Measurements from ENCODE around the gene TFAP2C.

DNA sequence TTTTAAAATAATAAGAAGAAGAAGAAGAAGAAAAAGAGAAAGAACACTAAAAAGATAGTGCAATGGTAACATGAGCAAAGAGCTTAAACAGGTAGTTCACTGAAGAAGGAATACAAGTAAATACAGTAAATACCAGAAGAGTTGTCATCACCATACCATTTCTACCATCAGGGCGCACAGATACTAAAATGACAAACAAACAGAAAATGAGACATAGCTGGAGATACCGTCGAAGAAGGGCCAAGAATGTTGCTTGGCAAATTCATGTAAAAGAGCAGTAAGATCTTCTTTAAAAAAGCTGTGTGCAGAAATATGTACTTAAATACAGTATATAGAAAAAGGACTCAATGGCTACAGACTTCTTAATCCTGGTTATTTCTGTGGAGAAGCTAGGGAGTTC is 20.7 kb upstream of the TFAP2C start:
- TF ChIP-seq, protein P1, sequence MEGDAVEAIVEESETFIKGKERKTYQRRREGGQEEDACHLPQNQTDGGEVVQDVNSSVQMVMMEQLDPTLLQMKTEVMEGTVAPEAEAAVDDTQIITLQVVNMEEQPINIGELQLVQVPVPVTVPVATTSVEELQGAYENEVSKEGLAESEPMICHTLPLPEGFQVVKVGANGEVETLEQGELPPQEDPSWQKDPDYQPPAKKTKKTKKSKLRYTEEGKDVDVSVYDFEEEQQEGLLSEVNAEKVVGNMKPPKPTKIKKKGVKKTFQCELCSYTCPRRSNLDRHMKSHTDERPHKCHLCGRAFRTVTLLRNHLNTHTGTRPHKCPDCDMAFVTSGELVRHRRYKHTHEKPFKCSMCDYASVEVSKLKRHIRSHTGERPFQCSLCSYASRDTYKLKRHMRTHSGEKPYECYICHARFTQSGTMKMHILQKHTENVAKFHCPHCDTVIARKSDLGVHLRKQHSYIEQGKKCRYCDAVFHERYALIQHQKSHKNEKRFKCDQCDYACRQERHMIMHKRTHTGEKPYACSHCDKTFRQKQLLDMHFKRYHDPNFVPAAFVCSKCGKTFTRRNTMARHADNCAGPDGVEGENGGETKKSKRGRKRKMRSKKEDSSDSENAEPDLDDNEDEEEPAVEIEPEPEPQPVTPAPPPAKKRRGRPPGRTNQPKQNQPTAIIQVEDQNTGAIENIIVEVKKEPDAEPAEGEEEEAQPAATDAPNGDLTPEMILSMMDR (IDR thresholded peaks at IDR 0.05; ENCODE audit: poor library complexity) = no peak
- no peak for TF ChIP-seq EZH2phosphoT487 (IDR thresholded peaks at IDR 0.05; ENCODE audit: low read depth, severe bottlenecking, unreplicated experiment)

Measured in hepatocyte (in vitro differentiated cells).